Caco-2 (cell line): ENCODE data around the gene PCBP3. TPM values are rescaled to one million over a fixed set of nuclear protein-coding genes. Genes with fewer than 3 reads are reported as not detected.

Source experiments
- BruUV-seq: library from RNA; stranded (reverse); fragments of 400-500 nt; replicated peaks from 2 replicates; lab custom pipeline; 2021; lab: Mats Ljungman, UMichigan
- CTCF ChIA-PET: fragments of 300-600 bp; sonication (Branson Sonifier 250); formaldehyde crosslinking; loops from one replicate; lab custom pipeline; 2022; ENCODE audit warnings: antibody characterized with exemption; lab: Charles Lee
- POLR2A ChIA-PET: fragments of 300-600 bp; sonication (Branson Sonifier 250); formaldehyde crosslinking; loops from one replicate; lab custom pipeline; 2022; ENCODE audit warnings: antibody characterized with exemption; lab: Charles Lee
- DNase-seq, 2 experiments: peaks; one replicate each; pipeline versions ENCODE4 v3.0.0 to v3.0.0-alpha.2; 2020 to 2022
- H3K27me3 ChIP-seq: replicated peaks from 2 replicates; pipeline ENCODE4 v1.6.0; 2011; ENCODE audit warnings: low read length; ENCODE audit not compliant: control insufficient read depth, insufficient read depth
- H3K36me3 ChIP-seq: 2 replicates; pipeline ENCODE4 v1.5.1; 2011; ENCODE audit warnings: low read length; ENCODE audit not compliant: control insufficient read depth, insufficient read depth
- H3K4me1 ChIP-seq: fragments of 250-450 bp; sonication (Bioruptor Pico); 2 replicates; pipeline ENCODE4 v1.5.1; 2020; ENCODE audit warnings: mild to moderate bottlenecking
- H3K4me3 ChIP-seq: 2 replicates; pipeline ENCODE4 v1.5.1; 2011; ENCODE audit warnings: low read depth, mild to moderate bottlenecking, control low read depth, low read length
- H3K9me3 ChIP-seq: fragments of 250-450 bp; sonication (Bioruptor Pico); 2 replicates; pipeline ENCODE4 v1.5.1; 2020; ENCODE audit warnings: mild to moderate bottlenecking, moderate library complexity
- H3K27ac Mint-ChIP-seq: one replicate; pipeline ENCODE4 v1.8.0; 2022; ENCODE audit warnings: mixed read lengths; ENCODE audit not compliant: unreplicated experiment
- H3K27me3 Mint-ChIP-seq: one replicate; pipeline ENCODE4 v1.8.0; 2022; ENCODE audit warnings: mixed read lengths; ENCODE audit not compliant: insufficient read depth, unreplicated experiment
- H3K36me3 Mint-ChIP-seq: one replicate; pipeline ENCODE4 v1.8.0; 2022; ENCODE audit warnings: mild to moderate bottlenecking, mixed read lengths; ENCODE audit not compliant: insufficient read depth, unreplicated experiment
- H3K4me1 Mint-ChIP-seq: one replicate; pipeline ENCODE4 v1.8.0; 2022; ENCODE audit warnings: low read depth, mixed read lengths; ENCODE audit not compliant: unreplicated experiment
- H3K4me3 Mint-ChIP-seq: one replicate; pipeline ENCODE4 v1.8.0; 2022; ENCODE audit warnings: mild to moderate bottlenecking, moderate library complexity, mixed read lengths; ENCODE audit not compliant: unreplicated experiment
- H3K9me3 Mint-ChIP-seq: one replicate; pipeline ENCODE4 v1.8.0; 2022; ENCODE audit warnings: mixed read lengths; ENCODE audit not compliant: unreplicated experiment
- intact Hi-C: fragments of 100-400 bp; cut with micrococcal nuclease; formaldehyde crosslinking; loops from one replicate; pipeline ENCODE4 v1.10.0; 2022; ENCODE audit not compliant: unreplicated experiment
- total RNA-seq: library from RNA; stranded (reverse); gene quantifications from 2 replicates; pipeline ENCODE4 v1.2.3, GENCODE V29; 2022
- TF ChIP-seq, protein P1 (sequence below), 2 experiments: fragments of 200-600 bp in 1 of 2; IDR thresholded peaks; 1 replicate in 1 of 2; 2 replicates in 1 of 2; pipeline versions ENCODE4 v1.5.1 to v1.8.0; 2011 to 2022; ENCODE audit warnings: antibody characterized with exemption in 1 of 2, control low read depth in 1 of 2, inconsistent platforms in 1 of 2, low read depth in 1 of 2, low read length in 1 of 2, mild to moderate bottlenecking in 1 of 2, moderate library complexity in 1 of 2; ENCODE audit not compliant: insufficient read depth in 1 of 2, severe bottlenecking in 1 of 2, unreplicated experiment in 1 of 2

PCBP3 gene
- total RNA-seq, 1 experiment from 2014 or later, result 0.75 TPM

DNA sequence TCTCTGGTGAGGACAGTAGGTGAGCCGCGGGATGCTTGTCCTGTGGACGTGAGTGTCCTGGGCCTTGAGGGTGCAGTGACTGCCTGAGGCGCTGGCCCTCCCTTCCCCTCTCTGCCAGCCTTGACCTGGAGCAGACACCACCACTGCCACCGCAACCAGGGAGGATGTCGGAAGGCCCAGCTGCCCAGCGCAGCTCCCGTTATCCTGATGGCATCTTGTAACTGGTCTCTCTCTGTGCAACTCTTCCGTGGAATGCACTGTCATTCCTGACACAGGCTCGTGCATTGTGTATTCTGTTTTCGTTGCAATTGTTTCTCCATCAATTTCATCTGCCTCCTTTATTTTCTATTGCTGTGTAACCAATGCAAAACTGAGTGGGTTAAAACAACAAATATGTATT, 118.2 kb downstream of the PCBP3 start:
- intact Hi-C loops, result no loop called here
- POLR2A ChIA-PET, result no interaction called here
- Mint-ChIP-seq H3K4me3 (no peak overlapping the region), H3K4me1 (no peaks in the 10 kb centered on the region), H3K9me3 (no peaks in the 10 kb centered on the region), H3K27ac (no peak overlapping the region), H3K36me3 (no peaks in the 10 kb centered on the region), H3K27me3 (peaks cover 14% of the 10 kb centered on the region)
- Histone ChIP-seq H3K9me3 (no peaks in the 10 kb centered on the region), H3K4me3 (no peak overlapping the region), H3K36me3 (no peaks in the 10 kb centered on the region), H3K27me3 (no peaks in the 10 kb centered on the region), H3K4me1 (no peaks in the 10 kb centered on the region)
- TF ChIP-seq, protein P1, sequence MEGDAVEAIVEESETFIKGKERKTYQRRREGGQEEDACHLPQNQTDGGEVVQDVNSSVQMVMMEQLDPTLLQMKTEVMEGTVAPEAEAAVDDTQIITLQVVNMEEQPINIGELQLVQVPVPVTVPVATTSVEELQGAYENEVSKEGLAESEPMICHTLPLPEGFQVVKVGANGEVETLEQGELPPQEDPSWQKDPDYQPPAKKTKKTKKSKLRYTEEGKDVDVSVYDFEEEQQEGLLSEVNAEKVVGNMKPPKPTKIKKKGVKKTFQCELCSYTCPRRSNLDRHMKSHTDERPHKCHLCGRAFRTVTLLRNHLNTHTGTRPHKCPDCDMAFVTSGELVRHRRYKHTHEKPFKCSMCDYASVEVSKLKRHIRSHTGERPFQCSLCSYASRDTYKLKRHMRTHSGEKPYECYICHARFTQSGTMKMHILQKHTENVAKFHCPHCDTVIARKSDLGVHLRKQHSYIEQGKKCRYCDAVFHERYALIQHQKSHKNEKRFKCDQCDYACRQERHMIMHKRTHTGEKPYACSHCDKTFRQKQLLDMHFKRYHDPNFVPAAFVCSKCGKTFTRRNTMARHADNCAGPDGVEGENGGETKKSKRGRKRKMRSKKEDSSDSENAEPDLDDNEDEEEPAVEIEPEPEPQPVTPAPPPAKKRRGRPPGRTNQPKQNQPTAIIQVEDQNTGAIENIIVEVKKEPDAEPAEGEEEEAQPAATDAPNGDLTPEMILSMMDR (IDR thresholded peaks at IDR 0.05; ENCODE audit: insufficient read depth in 1 of 2, low read depth in 1 of 2, low read length in 1 of 2, severe bottlenecking in 1 of 2, unreplicated experiment in 1 of 2), result no peak
- CTCF ChIA-PET, result no interaction called here
- DNase-seq, result no peak
- no TSS peak for BruUV-seq

DNA sequence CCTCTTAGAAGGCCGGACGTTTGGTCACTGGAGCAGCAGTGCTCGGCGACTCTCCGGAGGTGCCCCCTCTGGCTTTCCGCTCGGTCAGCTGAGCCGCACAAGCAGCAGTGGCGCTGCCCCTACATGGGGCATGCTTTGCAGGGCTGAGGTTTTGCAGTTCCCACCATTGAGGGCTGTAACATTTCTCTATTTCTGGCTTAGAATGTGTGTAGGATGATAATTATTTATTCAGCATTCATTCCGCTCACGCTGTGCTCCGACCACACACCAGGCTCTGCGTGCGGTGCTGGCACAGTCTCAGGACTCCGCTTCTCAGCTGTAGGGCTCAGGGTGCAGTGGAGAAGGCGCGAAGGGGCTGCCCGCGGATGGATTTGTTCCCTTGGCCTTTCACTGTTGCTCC, 119.5 kb downstream of the PCBP3 start:
- no peaks in the 10 kb centered on the region for H3K9me3 Mint-ChIP-seq
- POLR2A ChIA-PET, result no interaction called here
- peaks cover 20% of the 10 kb centered on the region for H3K27me3 Mint-ChIP-seq

DNA sequence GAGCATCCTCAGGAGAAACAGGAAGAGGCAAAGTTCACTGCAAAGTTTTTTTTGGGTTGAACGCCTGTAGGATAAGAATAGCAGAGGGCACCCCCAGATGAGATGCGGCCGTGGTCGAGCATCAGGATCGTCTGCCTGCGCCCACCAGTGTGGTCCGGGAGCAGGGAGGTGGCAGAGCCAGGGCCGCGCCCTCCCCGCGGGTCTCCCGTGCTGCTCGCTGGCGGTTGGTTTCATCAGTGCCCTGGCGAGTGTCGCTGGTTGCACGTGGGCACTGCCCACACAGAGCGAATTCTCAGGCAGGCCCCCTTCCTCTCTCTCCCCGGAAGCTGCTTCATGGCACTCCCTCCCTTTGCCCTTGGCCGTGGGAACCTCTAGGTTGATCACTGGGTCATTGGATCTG, 120.0 kb downstream of the PCBP3 start:
- Mint-ChIP-seq H3K36me3 (no peaks in the 10 kb centered on the region), H3K4me3 (no peak overlapping the region), H3K4me1 (no peaks in the 10 kb centered on the region), H3K27ac (no peak overlapping the region), H3K9me3 (no peaks in the 10 kb centered on the region), H3K27me3 (peaks cover 20% of the 10 kb centered on the region)
- H3K36me3 ChIP-seq, result no peaks in the 10 kb centered on the region
- no peaks in the 10 kb centered on the region for H3K27me3 ChIP-seq
- ChIA-PET CTCF (interaction anchor here (0.8 to 1.1 kb wide), 2 partner anchors 23 to 105 kb away, joined by 3 to 6 read pairs; no protein-coding TSS in a partner anchor), POLR2A (no interaction called here)
- intact Hi-C loops, result no loop called here
- BruUV-seq, result no TSS peak
- DNase-seq, result no peak
- TF ChIP-seq, protein P1 (IDR thresholded peaks at IDR 0.05; ENCODE audit: insufficient read depth in 1 of 2, low read depth in 1 of 2, low read length in 1 of 2, severe bottlenecking in 1 of 2, unreplicated experiment in 1 of 2), result no peak
- no peaks in the 10 kb centered on the region for H3K9me3 ChIP-seq
- H3K4me3 ChIP-seq, result no peak overlapping the region
- H3K4me1 ChIP-seq, result no peaks in the 10 kb centered on the region

More for the DNA sequence above, 119.5 kb downstream of the PCBP3 start:
- intact Hi-C loops, result no loop called here
- no peaks in the 10 kb centered on the region for H3K9me3 ChIP-seq
- DNase-seq, result no peak
- Mint-ChIP-seq H3K27ac (no peak overlapping the region), H3K4me1 (no peaks in the 10 kb centered on the region), H3K4me3 (no peak overlapping the region), H3K36me3 (no peaks in the 10 kb centered on the region)
- TF ChIP-seq, protein P1 (IDR thresholded peaks at IDR 0.05; ENCODE audit: insufficient read depth in 1 of 2, low read depth in 1 of 2, low read length in 1 of 2, severe bottlenecking in 1 of 2, unreplicated experiment in 1 of 2), result no peak
- CTCF ChIA-PET, result no interaction called here
- no peaks in the 10 kb centered on the region for H3K36me3 ChIP-seq
- no peak overlapping the region for H3K4me3 ChIP-seq
- no peaks in the 10 kb centered on the region for H3K27me3 ChIP-seq
- no TSS peak for BruUV-seq
- no peaks in the 10 kb centered on the region for H3K4me1 ChIP-seq
